ENCODE results near the gene ATG9B. TPM values are rescaled to one million over a fixed set of nuclear protein-coding genes. Genes with fewer than 3 reads are reported as not detected.

ATG9B gene
- total and polyA plus RNA-seq, 9 of the 15 experiments (the other 6 are each of a cell fraction or from before 2014, with no cell fraction given): 0.29 to 8.0 (median 2.1) TPM

DNA sequence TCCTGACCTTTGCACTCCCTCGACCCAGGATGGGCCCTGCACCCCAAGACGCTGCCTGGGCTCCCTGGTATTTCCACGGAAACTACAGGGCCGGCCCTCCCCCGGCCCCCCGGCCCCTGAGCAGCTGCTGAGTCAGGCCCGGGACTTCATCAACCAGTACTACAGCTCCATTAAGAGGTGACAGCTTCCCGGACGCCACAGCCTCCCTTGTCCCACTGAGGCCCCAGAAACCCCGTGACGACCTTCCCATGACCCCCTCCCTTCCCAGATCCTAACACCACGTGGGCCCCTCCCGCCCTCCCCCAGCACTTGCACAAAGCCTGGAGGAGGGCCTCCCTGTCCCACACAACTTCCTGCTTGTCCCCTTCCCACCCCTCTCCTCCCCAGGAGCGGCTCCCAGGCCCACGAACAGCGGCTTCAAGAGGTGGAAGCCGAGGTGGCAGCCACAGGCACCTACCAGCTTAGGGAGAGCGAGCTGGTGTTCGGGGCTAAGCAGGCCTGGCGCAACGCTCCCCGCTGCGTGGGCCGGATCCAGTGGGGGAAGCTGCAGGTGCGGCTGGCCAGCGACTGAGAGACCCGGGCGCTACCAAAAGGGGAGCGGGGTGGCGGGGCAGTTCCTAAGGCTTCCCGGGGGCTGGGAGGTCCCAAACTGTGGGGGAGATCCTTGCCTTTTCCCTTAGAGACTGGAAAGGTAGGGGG lies 27.8 kb downstream of the ATG9B start (continued):
- TF ChIP-seq, protein P1, sequence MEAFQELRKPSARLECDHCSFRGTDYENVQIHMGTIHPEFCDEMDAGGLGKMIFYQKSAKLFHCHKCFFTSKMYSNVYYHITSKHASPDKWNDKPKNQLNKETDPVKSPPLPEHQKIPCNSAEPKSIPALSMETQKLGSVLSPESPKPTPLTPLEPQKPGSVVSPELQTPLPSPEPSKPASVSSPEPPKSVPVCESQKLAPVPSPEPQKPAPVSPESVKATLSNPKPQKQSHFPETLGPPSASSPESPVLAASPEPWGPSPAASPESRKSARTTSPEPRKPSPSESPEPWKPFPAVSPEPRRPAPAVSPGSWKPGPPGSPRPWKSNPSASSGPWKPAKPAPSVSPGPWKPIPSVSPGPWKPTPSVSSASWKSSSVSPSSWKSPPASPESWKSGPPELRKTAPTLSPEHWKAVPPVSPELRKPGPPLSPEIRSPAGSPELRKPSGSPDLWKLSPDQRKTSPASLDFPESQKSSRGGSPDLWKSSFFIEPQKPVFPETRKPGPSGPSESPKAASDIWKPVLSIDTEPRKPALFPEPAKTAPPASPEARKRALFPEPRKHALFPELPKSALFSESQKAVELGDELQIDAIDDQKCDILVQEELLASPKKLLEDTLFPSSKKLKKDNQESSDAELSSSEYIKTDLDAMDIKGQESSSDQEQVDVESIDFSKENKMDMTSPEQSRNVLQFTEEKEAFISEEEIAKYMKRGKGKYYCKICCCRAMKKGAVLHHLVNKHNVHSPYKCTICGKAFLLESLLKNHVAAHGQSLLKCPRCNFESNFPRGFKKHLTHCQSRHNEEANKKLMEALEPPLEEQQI (IDR thresholded peaks at IDR 0.05): no peak
- peak; percentile 66 for TF ChIP-seq NFE2 (IDR thresholded peaks at IDR 0.05; ENCODE audit: low read depth)
- no peak for TF ChIP-seq POLR2H (tag; IDR thresholded peaks at IDR 0.05; ENCODE audit: low read depth)
- TF ChIP-seq ZNF212 (CRISPR knock-in tag; IDR thresholded peaks at IDR 0.05): no peak
- TF ChIP-seq HMG20B (CRISPR knock-in tag; IDR thresholded peaks at IDR 0.05): no peak
- TF ChIP-seq TFAM (CRISPR knock-in tag; conservative IDR thresholded peaks at IDR 0.05): no peak
- TF ChIP-seq FOSL1 (tag; conservative IDR thresholded peaks at IDR 0.05): 0 out of 2 replicates have a peak, but pooled peaks have one; percentile 13
- TF ChIP-seq, protein P2, sequence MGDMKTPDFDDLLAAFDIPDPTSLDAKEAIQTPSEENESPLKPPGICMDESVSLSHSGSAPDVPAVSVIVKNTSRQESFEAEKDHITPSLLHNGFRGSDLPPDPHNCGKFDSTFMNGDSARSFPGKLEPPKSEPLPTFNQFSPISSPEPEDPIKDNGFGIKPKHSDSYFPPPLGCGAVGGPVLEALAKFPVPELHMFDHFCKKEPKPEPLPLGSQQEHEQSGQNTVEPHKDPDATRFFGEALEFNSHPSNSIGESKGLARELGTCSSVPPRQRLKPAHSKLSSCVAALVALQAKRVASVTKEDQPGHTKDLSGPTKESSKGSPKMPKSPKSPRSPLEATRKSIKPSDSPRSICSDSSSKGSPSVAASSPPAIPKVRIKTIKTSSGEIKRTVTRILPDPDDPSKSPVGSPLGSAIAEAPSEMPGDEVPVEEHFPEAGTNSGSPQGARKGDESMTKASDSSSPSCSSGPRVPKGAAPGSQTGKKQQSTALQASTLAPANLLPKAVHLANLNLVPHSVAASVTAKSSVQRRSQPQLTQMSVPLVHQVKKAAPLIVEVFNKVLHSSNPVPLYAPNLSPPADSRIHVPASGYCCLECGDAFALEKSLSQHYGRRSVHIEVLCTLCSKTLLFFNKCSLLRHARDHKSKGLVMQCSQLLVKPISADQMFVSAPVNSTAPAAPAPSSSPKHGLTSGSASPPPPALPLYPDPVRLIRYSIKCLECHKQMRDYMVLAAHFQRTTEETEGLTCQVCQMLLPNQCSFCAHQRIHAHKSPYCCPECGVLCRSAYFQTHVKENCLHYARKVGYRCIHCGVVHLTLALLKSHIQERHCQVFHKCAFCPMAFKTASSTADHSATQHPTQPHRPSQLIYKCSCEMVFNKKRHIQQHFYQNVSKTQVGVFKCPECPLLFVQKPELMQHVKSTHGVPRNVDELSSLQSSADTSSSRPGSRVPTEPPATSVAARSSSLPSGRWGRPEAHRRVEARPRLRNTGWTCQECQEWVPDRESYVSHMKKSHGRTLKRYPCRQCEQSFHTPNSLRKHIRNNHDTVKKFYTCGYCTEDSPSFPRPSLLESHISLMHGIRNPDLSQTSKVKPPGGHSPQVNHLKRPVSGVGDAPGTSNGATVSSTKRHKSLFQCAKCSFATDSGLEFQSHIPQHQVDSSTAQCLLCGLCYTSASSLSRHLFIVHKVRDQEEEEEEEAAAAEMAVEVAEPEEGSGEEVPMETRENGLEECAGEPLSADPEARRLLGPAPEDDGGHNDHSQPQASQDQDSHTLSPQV (IDR thresholded peaks at IDR 0.05): 0 out of 2 replicates have a peak, but pooled peaks have one; percentile 36
- TF ChIP-seq, protein P3, sequence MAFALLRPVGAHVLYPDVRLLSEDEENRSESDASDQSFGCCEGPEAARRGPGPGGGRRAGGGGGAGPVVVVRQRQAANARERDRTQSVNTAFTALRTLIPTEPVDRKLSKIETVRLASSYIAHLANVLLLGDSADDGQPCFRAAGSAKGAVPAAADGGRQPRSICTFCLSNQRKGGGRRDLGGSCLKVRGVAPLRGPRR (CRISPR knock-in tag; IDR thresholded peaks at IDR 0.05): no peak
- TF ChIP-seq MYC (IDR thresholded peaks at IDR 0.05; ENCODE audit: low read depth, low read length): peak; percentile 29
- no peak for TF ChIP-seq MYC (CRISPR knock-in tag; IDR thresholded peaks at IDR 0.05; ENCODE audit: borderline replicate concordance, low read depth)
- TF ChIP-seq POLR2G (IDR thresholded peaks at IDR 0.05; ENCODE audit: low read depth, low read length): peak; percentile 64; the same call in 1 of the 2 replicates
- TF ChIP-seq SPI1 (IDR thresholded peaks at IDR 0.05; ENCODE audit: borderline replicate concordance, low read depth, low read length): no peak
- TF ChIP-seq FUS (optimal IDR thresholded peaks at IDR 0.05; ENCODE audit: low read depth, low read length): no peak
- TF ChIP-seq GABPA (tag; conservative IDR thresholded peaks at IDR 0.05; ENCODE audit: low read depth): peak; percentile 39; the same call in 1 of the 2 replicates
- peak; percentile 88 for TF ChIP-seq ATF7 (IDR thresholded peaks at IDR 0.05)
- TF ChIP-seq, protein P4, sequence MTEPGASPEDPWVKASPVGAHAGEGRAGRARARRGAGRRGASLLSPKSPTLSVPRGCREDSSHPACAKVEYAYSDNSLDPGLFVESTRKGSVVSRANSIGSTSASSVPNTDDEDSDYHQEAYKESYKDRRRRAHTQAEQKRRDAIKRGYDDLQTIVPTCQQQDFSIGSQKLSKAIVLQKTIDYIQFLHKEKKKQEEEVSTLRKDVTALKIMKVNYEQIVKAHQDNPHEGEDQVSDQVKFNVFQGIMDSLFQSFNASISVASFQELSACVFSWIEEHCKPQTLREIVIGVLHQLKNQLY (CRISPR knock-in tag; conservative IDR thresholded peaks at IDR 0.05): no peak
- TF ChIP-seq PRPF4 (IDR thresholded peaks at IDR 0.05; ENCODE audit: insufficient read depth, low read depth, low read length, poor library complexity, severe bottlenecking): no peak
- TF ChIP-seq RB1 (IDR thresholded peaks at IDR 0.05; ENCODE audit: low read depth): 0 out of 2 replicates have a peak, but pooled peaks have one; percentile 20
- TF ChIP-seq XRCC4 (IDR thresholded peaks at IDR 0.05; ENCODE audit: extremely low read depth, insufficient read depth, insufficient read length): no peak
